Stimulated activated CD4-positive, alpha-beta T cell treated with anti-CD3 and anti-CD28 coated beads, TNF-alpha, amount 100 ng/mL, for 24 hours (primary cell): Measurements from ENCODE around the gene UBE2V1.
"Not testable (repeated sequence)": the region's sequence is repeated elsewhere in the genome, so short reads cannot be mapped to it uniquely, and the experiment has no call there.

ENCODE experiments used
- DNase-seq, 3 experiments: peaks; one replicate each; pipeline ENCODE4 v3.0.0-alpha.2; 2020; ENCODE audit warnings: low read depth in 3 of 3

The UBE2V1 gene

DNA sequence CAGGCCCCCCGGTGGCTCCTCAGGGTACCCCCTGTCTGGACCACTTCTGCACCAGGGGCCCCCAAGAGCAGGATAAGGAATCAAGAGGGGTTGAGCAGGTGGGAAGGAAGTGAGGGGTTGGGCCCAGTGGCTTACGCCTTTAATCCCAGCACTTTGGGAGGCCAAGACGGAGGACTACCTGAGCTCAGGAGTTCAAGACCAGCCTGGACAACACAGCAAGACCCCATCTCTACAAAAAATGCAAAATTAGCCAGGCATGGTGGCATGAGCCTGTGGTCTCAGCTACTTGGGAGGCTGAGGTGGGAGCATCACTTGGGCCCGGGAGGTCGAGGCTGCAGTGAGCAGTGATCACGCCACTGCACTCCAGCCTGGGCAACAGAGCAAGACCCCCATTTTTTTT, 49.2 kb downstream of the UBE2V1 start:
- DNase-seq: not testable (repeated sequence)

DNA sequence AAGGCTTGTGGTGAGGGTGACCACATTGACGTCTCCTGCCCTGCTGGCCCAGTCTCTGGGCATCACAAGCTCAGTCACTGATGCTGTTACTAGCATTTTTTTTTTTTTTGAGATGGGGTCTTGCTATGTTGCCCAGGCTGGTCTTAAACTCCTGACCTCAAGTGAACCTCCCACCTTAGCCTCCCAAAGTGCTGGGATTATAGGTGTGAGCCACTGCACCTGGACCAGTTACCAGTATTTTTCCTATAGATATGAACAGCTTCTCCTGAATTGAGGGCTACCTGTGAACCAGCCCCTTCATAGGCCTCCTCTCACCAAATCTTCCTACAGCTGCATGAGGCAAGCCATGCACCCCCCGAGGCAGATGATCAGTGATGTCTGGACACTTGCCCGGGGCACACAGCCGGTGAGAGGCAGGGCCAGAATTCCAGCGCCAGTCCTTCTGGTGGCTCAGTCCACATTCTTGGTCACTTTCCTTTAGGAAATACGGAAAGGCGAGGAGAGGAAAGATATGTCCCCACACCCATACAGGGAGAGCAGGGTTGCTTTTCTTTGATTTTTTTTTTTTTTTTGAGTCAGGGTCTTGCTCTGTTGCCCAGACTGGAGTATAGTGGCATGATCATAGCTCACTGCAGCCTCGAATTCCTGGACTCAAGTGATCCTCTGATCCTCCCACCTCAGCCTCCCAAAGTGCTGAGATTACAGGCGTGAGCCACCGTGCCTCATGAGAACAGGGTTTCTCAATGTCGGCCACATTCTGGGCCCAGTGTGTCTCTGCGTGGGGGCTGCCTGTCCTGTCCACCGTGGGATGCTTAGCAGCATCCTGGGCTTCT, 50.7 kb downstream of the UBE2V1 start:
- DNase-seq: no peak

DNA sequence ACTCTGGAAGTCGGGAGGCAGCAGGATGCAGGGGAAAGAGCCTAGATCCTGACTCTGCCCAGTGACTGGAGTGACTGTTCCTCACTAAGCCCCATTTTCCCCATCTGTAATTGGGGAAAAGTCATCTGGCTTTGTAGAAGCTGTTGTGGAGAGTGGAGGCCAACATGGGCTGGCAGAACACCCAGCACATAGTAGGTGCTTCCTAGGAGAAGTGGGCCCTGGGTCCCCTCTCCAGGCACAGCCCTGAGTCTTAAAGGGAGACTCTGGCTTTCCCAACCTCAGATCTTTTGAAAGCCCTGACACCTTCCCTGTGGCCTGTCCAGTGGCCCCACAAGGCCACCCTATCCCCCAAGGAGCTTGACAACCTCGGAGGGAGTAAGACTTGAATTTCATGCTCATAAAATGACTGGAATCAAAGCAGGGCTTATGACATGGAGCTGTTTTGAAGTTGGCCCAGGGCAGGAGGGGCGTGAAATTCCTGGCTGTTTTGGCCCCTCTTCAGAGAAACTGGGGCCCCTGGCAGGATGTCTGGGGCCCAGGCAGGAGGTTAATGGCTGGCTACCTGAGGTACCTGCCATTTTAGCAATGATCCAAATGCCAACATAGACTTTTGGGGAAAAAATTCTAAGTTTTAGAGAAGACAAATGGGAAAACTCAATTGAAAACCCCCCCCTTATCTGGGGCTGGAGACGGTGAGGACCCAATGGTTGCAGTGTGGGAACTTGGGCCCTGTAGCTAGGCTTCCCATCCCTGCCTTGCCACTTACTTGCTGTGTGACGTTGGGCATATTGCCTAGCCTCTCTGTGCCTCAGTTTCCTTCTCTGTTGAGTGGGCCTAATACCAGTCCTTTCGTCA, 51.6 kb downstream of the UBE2V1 start:
- no peak for DNase-seq

DNA sequence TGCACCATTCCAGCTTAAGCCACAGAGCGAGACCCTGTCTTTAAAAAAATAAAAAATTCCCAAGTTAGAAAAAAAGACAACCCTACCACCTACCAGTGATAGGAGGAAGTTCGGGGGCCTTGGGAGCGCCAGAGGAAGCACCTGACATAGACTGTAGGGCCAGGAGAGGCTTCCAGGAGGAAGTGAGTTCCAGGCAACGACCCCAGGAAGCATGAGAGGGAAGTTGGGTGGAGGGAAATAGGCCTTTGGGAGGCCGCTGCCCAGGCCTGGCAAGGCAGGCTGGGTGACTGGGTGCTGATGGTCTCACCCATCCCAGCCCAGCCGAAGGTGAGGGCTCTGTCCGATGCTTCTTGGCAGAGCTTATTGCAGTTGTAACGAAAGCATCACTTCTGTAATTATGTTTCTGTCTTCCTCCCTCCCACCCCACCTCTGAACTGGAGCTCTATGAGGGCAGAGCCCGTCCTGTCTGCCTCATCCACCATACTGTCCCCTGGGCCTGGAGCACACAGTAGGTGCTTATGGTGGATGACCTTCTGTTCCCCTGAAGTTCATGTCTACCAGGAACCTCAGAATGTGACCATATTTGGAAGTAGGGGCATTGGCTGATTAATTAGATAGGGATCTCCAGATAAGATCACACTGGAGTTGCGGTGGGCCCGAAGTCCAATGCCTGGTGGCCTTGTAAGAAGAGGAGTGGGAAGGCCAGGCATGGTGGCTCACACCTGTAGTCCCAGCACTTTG, 54.1 kb downstream of the UBE2V1 start:
- DNase-seq: no peak

DNA sequence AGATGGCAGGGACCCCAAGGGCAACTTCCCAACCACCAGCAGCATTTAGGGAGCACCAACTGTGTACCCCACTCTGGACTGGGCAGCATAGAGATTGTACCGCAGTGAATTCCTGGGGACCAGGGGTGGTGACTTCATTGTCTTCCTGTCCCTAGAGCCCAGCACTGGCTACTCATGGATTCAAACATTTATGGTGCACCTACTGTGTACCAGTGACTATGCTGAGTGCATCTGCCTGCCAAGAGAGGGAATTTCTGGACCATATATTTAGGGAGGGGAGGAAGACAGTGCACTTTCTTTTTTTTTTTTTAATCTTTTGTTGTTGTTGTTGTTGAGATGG, 55.3 kb downstream of the UBE2V1 start:
- DNase-seq: no peak

DNA sequence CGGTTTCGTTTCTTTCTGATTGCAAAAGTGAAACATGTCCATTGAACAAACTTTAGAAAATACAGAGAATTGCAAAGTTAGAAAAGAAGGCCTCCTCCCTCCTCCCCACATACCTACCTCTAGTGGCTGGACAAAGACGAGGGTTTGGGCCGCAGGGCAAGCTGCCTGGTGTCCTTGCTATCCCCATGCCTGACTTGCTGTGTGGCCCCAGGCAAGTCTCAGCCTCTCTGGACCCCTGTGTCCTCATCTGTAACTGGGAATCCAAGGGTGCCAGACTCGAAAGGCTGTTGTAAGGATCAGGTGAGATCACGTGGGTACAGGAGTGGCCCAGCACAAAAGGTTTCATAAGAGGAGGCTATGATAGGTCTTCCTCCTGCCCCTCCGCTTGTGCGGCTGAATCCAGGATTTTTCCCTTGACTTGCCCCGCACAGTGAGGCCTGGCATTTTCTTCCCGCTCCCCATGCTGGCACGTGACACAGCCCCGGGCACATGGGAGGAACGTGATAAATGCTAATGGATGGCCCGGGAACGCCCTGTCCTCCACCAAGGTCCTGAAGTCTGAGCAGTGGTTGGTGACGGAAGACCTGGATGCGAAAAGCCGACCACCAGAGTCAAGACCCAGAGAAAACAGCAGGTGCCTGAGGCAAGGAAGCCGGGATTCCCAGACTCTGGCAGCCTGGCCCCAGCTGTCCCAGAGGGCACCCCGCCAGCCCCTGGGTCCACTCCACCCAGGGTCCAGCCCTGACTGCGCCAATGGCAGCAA, 55.8 kb downstream of the UBE2V1 start:
- no peak for DNase-seq

DNA sequence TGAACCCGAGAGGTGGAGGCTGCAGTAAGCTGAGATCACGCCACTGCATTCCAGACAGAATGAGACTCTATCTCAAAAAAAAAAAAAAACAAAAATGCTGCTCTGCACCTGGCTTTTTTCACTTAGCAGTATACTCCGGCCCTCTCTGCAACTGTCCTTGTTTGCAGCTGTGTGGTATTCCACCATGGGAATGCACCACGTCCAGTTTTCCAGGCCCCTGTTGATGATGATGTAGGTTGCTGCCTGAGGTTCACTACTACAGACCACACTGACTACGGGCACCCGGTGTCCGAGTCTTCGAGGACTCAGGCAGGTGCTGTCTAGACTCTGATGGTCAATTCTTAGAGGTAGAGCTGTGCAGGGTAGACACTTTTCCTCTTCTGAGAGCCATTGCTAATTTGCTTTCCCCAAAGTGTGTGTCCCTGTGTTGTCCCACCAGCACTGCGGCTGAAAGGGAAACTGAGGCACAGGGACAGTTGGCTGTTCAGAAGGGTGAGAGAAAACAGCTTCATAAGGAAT, 56.5 kb downstream of the UBE2V1 start:
- no peak for DNase-seq

DNA sequence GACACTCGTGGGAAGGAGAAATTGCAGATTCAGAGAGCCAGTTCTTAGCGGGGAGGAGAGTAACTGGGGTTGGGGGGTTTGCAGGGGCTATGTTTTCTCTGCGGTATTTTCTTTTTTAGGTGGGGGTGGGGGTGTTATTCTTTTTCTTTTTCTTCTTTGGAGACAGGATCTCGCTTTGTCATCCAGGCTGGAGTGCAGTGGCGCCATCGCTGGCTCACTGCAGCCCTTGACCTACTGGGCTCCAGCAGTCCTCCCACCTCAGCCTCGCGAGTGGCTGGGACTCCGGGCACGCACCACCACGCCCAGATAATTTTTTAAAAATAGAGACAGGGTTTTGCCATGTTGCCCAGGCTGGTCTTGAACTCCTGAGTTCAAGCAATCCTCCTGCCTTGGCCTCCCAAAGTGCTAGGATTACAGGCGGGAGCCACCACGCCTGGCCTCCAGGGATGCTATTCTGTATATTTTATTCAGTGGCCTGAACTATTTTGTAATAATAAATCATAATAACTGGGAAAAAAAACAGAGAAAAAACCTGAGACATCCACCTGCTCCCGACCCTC, 57.3 kb downstream of the UBE2V1 start:
- DNase-seq: no peak

DNA sequence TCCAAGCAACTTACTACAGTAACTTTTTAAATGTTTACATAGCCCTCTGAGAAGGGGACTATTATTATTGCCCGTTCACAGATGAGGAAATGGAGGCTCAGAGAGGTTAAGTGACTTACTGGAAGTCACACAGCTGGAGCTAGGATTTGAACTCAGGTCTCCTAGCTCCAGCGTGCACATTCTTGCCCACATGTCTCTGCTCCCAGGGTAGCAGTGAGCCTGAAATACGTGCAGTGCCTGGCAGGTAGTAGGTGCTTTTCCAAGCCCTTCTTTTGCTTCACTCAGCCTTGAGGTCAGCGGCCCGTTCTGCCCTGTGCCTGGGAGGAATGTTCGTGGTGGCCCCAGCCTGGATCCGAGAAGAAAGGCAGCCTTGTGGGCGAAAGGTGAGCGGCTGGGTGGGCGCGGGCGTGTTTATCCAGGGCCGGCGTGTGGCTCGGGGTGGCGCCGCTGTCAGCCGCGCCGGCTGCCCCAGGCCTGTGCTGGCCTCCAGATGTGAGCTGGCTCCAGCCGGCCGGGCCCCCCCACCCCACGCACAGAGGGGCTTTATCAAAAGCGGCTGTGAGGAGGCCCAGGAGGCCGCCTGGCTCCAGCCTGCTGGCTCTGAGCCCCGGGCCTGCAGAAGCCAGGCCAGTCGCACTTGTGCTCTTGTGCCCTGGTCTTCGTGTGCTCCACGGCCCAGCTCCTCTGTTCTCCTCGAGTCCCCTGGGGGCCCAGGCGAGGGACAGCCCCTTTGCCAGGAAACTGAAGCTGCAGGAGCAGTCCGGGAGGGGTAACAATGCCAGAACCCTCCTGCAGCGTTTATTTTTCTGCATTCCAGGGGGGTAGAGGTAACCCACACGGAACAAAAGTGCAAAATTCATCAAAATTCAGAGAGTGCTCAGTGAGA, 58.1 kb downstream of the UBE2V1 start:
- no peak for DNase-seq

DNA sequence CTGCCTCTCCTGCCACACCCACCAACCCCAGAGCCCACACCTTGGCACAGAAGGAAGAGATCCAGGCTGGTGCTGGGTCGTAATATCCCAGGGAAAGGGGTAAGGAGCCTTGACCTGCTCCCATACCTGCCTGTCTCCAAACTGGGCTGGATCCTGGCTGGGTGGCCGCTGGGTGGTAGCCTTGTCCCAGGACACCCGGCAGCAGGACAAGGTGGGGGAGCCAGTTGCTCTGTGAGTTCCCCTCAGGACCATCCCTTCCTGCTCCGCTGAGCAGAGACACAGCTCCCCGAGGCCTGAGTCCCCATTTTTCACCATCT, 58.8 kb downstream of the UBE2V1 start:
- no peak for DNase-seq

DNA sequence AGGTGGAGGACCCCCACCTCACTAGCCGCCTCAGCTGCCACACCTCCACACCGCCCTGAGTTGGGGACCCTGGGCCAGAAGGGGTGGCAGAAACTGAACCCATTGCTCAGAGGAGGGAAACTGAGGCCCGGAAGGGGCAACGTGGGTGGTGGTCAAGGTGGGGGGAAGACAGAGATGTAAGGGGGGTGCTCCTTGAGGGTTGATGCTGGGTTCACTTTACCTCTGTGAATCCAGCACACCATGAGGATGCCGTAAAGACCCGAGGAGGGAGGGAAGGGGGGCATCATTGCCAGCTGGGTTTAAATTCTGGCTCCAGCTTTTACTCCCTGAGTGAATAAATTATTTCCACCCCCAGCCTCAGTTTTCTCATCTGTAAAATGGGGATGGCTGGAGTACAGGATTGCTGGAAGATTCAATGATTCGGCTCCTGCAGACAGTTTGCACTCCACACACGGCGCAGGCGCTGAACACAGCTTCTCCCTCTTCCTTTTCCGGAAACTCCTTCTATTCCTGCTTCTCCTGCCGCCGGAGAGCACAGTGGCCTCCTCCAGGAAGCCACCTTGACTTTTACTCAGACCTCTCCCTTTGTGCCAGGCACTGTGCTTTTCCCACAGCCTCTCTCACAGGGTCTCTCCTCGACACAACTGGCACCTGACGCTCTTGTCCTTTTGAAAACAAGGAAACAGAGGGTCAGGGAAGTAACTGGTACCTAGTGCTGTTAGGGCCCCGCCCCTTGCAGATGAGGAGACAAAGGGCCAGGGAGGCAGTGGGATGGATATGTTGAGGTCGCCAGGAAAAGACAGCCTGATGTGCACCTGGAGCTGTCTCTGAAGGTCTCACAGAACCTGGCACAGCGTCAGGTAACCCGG, 59.4 kb downstream of the UBE2V1 start:
- DNase-seq: no peak

DNA sequence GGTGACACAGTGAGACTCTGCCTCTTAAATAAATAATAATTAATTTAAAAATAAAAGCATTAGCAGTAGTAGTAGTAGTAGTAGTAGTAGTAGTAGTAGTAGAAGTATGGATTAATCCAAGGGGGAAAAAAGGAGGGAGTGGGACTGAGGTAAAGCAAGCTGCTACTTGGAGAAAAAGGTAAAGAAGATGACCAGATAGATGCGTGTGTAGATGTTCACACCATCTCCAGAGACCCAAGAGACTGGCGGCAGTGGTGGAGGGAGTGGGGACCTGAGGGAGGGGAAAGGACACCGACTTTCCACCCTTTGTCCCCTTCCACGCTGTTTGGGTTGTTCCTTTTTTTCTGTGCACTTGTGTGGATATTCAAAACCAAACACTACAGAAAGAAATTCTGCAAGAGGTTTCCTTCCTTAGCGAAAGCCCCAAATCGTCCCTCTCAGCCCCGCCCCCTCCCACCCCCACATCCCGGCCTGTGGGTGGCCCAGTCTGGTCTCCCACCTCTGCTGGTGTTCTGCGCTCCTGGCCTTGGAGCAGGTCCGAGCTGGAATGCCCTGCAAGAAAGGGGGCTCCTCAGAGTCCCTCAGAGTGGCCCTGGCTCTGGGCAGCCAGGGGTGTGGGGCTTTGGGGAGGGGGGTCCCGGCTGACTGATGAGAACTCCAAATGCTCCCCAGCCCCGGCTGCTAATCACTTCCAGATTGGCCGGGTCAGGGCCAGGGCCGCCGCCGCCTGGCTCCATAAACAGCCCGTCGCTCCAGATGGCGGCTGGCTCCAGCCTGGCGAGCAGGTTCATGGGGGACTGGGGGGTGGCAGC, 60.2 kb downstream of the UBE2V1 start:
- no peak for DNase-seq

DNA sequence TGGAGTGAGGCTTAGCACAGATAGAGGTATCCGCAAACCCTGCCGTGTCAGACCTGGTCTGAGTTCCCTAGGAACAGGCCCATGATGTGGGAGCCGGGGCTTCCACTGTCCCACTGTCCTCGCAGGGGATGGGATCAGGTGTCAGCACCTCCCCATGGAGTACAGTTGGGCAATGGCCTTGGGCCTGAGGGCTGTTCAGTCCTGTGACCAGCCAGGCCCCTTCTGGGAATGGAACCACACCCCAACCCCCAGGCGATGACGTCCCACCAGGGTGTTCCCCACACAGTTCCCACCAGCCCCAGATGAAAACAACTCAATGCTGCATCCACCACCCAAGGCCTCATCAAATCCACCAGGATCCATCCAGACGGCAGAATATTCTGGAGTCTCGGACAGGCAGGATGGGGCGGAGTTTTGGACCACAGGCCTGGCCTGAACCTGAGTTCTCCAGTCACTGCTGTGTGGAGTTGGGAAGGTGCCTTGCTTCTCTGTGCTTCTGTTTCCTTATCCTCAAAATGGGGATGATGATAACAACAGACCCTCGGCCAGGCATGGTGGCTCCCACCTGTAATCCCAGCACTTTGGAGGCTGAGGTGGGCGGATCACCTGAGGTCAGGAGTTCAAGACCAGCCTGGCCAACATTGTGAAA, 62.2 kb downstream of the UBE2V1 start:
- no peak for DNase-seq

DNA sequence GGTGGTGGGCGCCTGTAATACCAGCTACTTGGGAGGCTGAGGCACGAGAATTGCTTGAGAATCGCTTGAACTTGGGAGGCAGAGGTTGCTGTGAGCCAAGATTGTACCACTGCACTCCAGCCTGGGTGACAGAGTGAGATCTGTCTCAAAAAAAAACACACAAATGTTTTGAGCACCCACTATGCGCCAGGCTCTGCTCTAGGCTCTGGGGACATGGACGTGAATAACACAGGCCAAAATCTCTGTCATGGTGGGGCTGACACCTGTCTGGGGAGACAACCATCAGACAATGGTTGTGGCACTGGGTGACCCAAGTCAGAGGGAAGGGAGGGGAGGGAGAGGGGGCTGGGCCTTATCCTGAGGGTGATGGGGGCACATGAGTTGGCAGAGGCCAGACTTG, 62.7 kb downstream of the UBE2V1 start:
- DNase-seq: no peak

DNA sequence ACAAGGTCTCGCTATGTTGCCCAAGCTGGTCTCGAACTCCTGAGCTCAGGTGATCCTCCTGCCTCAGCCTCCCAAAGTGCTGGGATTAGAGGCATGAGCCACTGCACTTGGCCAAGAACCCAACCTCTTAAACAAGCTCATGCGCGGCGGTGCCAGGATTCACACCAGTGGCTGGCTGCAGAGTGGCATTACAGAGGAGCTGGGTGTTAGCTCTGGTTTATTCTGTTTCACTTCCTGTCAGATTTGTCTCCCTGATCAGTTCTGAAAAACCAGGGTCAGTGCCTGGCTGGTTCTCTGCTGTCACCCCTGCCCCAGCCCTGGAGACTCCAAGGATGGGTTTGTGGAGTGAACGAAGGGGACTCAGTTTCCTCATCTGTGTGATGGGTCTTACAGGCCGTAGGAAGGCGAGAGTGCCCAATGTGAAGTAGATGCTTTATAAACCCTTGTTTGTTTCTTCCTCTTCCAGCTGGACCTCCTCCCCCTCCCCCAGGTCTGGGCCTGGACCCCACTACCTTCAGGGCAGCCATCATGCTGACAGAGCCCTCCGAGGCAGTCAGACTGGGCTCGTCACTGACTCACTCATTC, 63.4 kb downstream of the UBE2V1 start:
- DNase-seq: no peak

DNA sequence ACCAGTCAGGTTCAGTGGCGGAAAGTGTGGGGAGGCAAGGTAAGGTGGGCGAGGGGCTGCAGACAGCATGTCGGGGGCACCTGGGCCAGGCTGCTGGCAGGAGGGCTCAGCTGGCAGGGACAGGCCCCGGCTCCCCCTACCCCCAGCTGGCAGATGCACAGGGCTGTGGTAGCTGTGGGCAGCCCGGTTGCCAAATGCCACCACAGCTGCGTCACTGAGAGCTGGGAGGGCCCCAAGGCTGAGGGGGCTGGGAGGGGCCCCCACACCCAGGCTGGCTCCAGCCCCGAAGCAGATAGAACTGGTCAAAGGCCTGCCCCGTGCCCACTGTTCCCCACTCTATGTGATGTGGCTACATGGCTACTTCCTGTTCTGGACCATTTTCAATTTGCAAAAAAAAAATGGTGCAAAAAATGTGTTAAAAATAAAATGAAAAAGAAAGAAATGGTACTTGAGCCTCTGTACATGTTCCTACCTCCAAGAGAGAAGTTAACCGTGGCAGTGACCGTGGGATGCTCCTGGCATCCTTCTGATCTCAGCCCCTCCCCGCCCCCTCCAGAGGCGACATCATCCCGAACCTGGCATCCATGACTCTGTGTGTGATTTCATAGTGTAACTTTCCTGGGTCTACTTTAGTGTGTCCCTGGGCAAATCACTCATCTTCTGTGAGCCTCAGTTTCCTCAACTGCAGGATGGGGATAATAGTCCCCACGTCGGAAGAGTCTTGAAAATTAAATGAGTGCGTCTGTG, 64.4 kb downstream of the UBE2V1 start:
- peak in 1 of 3 experiments; percentile 3 for DNase-seq
